NCI-H446 treated with DMSO at 0.1 percent for 48 hours (cell line): ENCODE data around the gene KIAA2012.

Experiments
- DNase-seq: peaks from one replicate; lab custom pipeline; 2025; lab: John Stamatoyannopoulos, UW

KIAA2012 gene

GRCh38 chr2:202043475-202043874, 29.6 kb upstream of the KIAA2012 start:
- no peak for DNase-seq

GRCh38 chr2:202044777-202045176, 28.3 kb upstream of the KIAA2012 start:
- DNase-seq: no peak

- DNase-seq: no peak
Observed at GRCh38 chr2:202046572-202046971, 26.5 kb upstream of the KIAA2012 start.

GRCh38 chr2:202049092-202049728, 23.8 kb upstream of the KIAA2012 start:
- no peak for DNase-seq

GRCh38 chr2:202049840-202050239, 23.2 kb upstream of the KIAA2012 start:
- no peak for DNase-seq

- DNase-seq: no peak
Observed at GRCh38 chr2:202050652-202051051, 22.4 kb upstream of the KIAA2012 start.

GRCh38 chr2:202051499-202052161, 21.4 kb upstream of the KIAA2012 start:
- peak; percentile 38 for DNase-seq

- no peak for DNase-seq
Observed at GRCh38 chr2:202052235-202052634, 20.8 kb upstream of the KIAA2012 start.

- no peak for DNase-seq
Observed at GRCh38 chr2:202054679-202055078, 18.4 kb upstream of the KIAA2012 start.

- no peak for DNase-seq
Observed at GRCh38 chr2:202056611-202057010, 16.4 kb upstream of the KIAA2012 start.

GRCh38 chr2:202060218-202060617, 12.8 kb upstream of the KIAA2012 start:
- no peak for DNase-seq

GRCh38 chr2:202061695-202062094, 11.4 kb upstream of the KIAA2012 start:
- no peak for DNase-seq

- peak; percentile 96 for DNase-seq
Observed at GRCh38 chr2:202064171-202064880, 8.7 kb upstream of the KIAA2012 start.

GRCh38 chr2:202064881-202065230, 8.2 kb upstream of the KIAA2012 start:
- DNase-seq: no peak

GRCh38 chr2:202065876-202066275, 7.2 kb upstream of the KIAA2012 start:
- no peak for DNase-seq

- no peak for DNase-seq
Observed at GRCh38 chr2:202066875-202067274, 6.2 kb upstream of the KIAA2012 start.

- no peak for DNase-seq
Observed at GRCh38 chr2:202067589-202067988, 5.5 kb upstream of the KIAA2012 start.

- no peak for DNase-seq
Observed at GRCh38 chr2:202069170-202070067, 3.6 kb upstream of the KIAA2012 start.

GRCh38 chr2:202071107-202071506, 1.9 kb upstream of the KIAA2012 start:
- DNase-seq: no peak

- DNase-seq: no peak
Observed at GRCh38 chr2:202072226-202072625, 829 bp upstream of the KIAA2012 start.

GRCh38 chr2:202074324-202074723, 1.3 kb downstream of the KIAA2012 start:
- DNase-seq: no peak

- no peak for DNase-seq
Observed at GRCh38 chr2:202079310-202079709, 6.3 kb downstream of the KIAA2012 start.
